ENCODE results near the gene PSTK. TPM values are rescaled to one million over a fixed set of nuclear protein-coding genes. Genes with fewer than 3 reads are reported as not detected.

The PSTK gene
- polyA plus RNA-seq, 1 donor from 2014 or later: 21.0 TPM

- Histone ChIP-seq H3K79me2 (replicated peaks; ENCODE audit: insufficient read depth, low read length) (peaks cover 4% of the 10 kb centered on the region), H3K4me2 (ENCODE audit: low read length) (no peak overlapping the region), H3K9me2 (ENCODE audit: insufficient read depth, low read length) (no peaks in the 10 kb centered on the region), H3K9ac (ENCODE audit: low read length) (no peak overlapping the region), H2AFZ (ENCODE audit: low read depth, low read length) (no peak overlapping the region), H3K27me3 (ENCODE audit: insufficient read depth, low read depth, low read length) (no peaks in the 10 kb centered on the region), H3K9me3 (ENCODE audit: low read length) (peaks cover 6% of the 10 kb centered on the region), H3K27ac (ENCODE audit: low read length) (no peak overlapping the region), H3F3A (ENCODE audit: insufficient read depth, low read length, poor library complexity, severe bottlenecking) (no peaks in the 10 kb centered on the region), H3K36me3 (ENCODE audit: insufficient read depth, low read length) (no peaks in the 10 kb centered on the region), H4K20me1 (ENCODE audit: insufficient read depth) (no peaks in the 10 kb centered on the region), H3K4me3 (ENCODE audit: low read length) (no peak overlapping the region)
- TF ChIP-seq EP300 (conservative IDR thresholded peaks at IDR 0.05; ENCODE audit: poor library complexity, severe bottlenecking) (no peak), POLR2AphosphoS5 (IDR thresholded peaks at IDR 0.05) (no peak), MXI1 (conservative IDR thresholded peaks at IDR 0.05; ENCODE audit: poor library complexity, severe bottlenecking) (no peak), TAF1 (IDR thresholded peaks at IDR 0.05; ENCODE audit: low read depth) (no peak), REST (IDR thresholded peaks at IDR 0.05; ENCODE audit: borderline replicate concordance) (no peak), SMC3 (conservative IDR thresholded peaks at IDR 0.05; ENCODE audit: poor library complexity) (no peak)
These were observed 24.3 kb upstream of the PSTK start for GRCh38 chr10:122955892-122956291.

GRCh38 chr10:122957474-122957873, 22.7 kb upstream of the PSTK start:
- H3K9ac ChIP-seq (ENCODE audit: low read length): no peak overlapping the region
- H4K20me1 ChIP-seq (ENCODE audit: insufficient read depth): no peaks in the 10 kb centered on the region
- no peaks in the 10 kb centered on the region for H3K79me2 ChIP-seq (replicated peaks; ENCODE audit: insufficient read depth, low read length)
- H3K4me2 ChIP-seq (ENCODE audit: low read length): no peak overlapping the region
- peaks cover 6% of the 10 kb centered on the region for H3K9me3 ChIP-seq (ENCODE audit: low read length)
- H3F3A ChIP-seq (ENCODE audit: insufficient read depth, low read length, poor library complexity, severe bottlenecking): no peaks in the 10 kb centered on the region
- H3K4me3 ChIP-seq (ENCODE audit: low read length): no peak overlapping the region
- H3K27me3 ChIP-seq (ENCODE audit: insufficient read depth, low read depth, low read length): no peaks in the 10 kb centered on the region
- no peak overlapping the region for H3K27ac ChIP-seq (ENCODE audit: low read length)
- H3K36me3 ChIP-seq (ENCODE audit: insufficient read depth, low read length): no peaks in the 10 kb centered on the region
- H2AFZ ChIP-seq (ENCODE audit: low read depth, low read length): no peak overlapping the region
- no peak for TF ChIP-seq EP300 (conservative IDR thresholded peaks at IDR 0.05; ENCODE audit: poor library complexity, severe bottlenecking)
- TF ChIP-seq CTCF (IDR thresholded peaks at IDR 0.05; ENCODE audit: poor library complexity, severe bottlenecking): no peak
- TF ChIP-seq POLR2AphosphoS5 (IDR thresholded peaks at IDR 0.05): no peak
- TF ChIP-seq EZH2 (IDR thresholded peaks at IDR 0.05; ENCODE audit: borderline replicate concordance, insufficient read depth, low read length, poor library complexity, severe bottlenecking): no peak
- TF ChIP-seq TAF1 (IDR thresholded peaks at IDR 0.05; ENCODE audit: low read depth): no peak
- no peak for TF ChIP-seq MXI1 (conservative IDR thresholded peaks at IDR 0.05; ENCODE audit: poor library complexity, severe bottlenecking)
- no peak for TF ChIP-seq REST (IDR thresholded peaks at IDR 0.05; ENCODE audit: borderline replicate concordance)
- TF ChIP-seq RAD21 (conservative IDR thresholded peaks at IDR 0.05): no peak
- TF ChIP-seq SMC3 (conservative IDR thresholded peaks at IDR 0.05; ENCODE audit: poor library complexity): no peak
- no peaks in the 10 kb centered on the region for H3K9me2 ChIP-seq (ENCODE audit: insufficient read depth, low read length)

Data from neural cell (in vitro differentiated cells).